IMR-90 (cell line): ENCODE results near the gene TBCE. TPM values are rescaled to one million over a fixed set of nuclear protein-coding genes. Genes with fewer than 3 reads are reported as not detected.
A peak's percentile ranks its signal among the peaks of the same experiment; 100 is the strongest.

ENCODE experiments used
- ATAC-seq: fragments of 200-7000 bp; cut with Tn5 transposase; 2 replicates; pipeline ENCODE4 v1.9.1; 2020; ENCODE audit warnings: low read depth, mild to moderate bottlenecking, moderate library complexity
- BruUV-seq: library from RNA; stranded (reverse); fragments of 400-500 nt; replicated peaks from 2 replicates; lab custom pipeline; 2021; lab: Mats Ljungman, UMichigan
- CTCF ChIA-PET: fragments of 300-600 bp; formaldehyde crosslinking; extraction: SDS; loops from one replicate; lab custom pipeline; 2021; ENCODE audit warnings: antibody characterized with exemption; lab: Yijun Ruan, JAX
- POLR2A ChIA-PET: fragments of 300-600 bp; sonication (Branson Sonifier 250); formaldehyde crosslinking; loops from one replicate; lab custom pipeline; 2022; ENCODE audit warnings: antibody characterized with exemption; ENCODE audit not compliant: unreplicated experiment; lab: Charles Lee
- DNase-seq: peaks from one replicate; pipeline ENCODE4 v3.0.0; 2013
- H2AFZ ChIP-seq: replicated peaks from 2 replicates; pipeline ENCODE3; 2013; ENCODE audit warnings: low read length, mild to moderate bottlenecking; ENCODE audit not compliant: poor library complexity
- H2AK5ac ChIP-seq: 2 replicates; pipeline ENCODE4 v1.6.1; 2013; ENCODE audit warnings: low read depth, low read length, inconsistent platforms
- H2AK9ac ChIP-seq: replicated peaks from 2 replicates; pipeline ENCODE3; 2013; ENCODE audit warnings: mild to moderate bottlenecking, low read depth, low read length, moderate library complexity; ENCODE audit not compliant: poor library complexity
- H2BK120ac ChIP-seq: 2 replicates; pipeline ENCODE4 v1.6.1; 2013; ENCODE audit warnings: low read depth, low read length, inconsistent platforms
- H2BK15ac ChIP-seq: 3 replicates; pipeline ENCODE4 v1.6.1; 2013; ENCODE audit warnings: low read depth, low read length, inconsistent platforms
- H2BK20ac ChIP-seq: 2 replicates; pipeline ENCODE4 v1.6.1; 2013; ENCODE audit warnings: low read depth, mild to moderate bottlenecking, inconsistent platforms, low read length, moderate library complexity
- H2BK5ac ChIP-seq: 2 replicates; pipeline ENCODE4 v1.6.1; 2013; ENCODE audit warnings: mild to moderate bottlenecking, low read depth, low read length, inconsistent platforms; ENCODE audit not compliant: poor library complexity, severe bottlenecking
- H3K14ac ChIP-seq: replicated peaks from 2 replicates; pipeline ENCODE4 v1.6.1; 2013; ENCODE audit warnings: low read depth, low read length, inconsistent platforms
- H3K18ac ChIP-seq: 2 replicates; pipeline ENCODE4 v1.6.1; 2013; ENCODE audit warnings: low read depth, low read length, control low read depth
- H3K23ac ChIP-seq: 2 replicates; pipeline ENCODE4 v1.6.1; 2013; ENCODE audit warnings: low read depth, low read length, inconsistent platforms
- H3K27ac ChIP-seq: 2 replicates; pipeline ENCODE4 v1.5.1; 2013; ENCODE audit warnings: mild to moderate bottlenecking, control low read depth, low read length; ENCODE audit not compliant: insufficient read depth
- H3K27me3 ChIP-seq: 2 replicates; pipeline ENCODE4 v1.6.1; 2013; ENCODE audit warnings: low read length; ENCODE audit not compliant: control insufficient read depth, insufficient read depth
- H3K36me3 ChIP-seq: 2 replicates; pipeline ENCODE4 v1.6.1; 2013; ENCODE audit warnings: low read length, mixed read lengths; ENCODE audit not compliant: control insufficient read depth, insufficient read depth
- H3K4ac ChIP-seq: 2 replicates; pipeline ENCODE4 v1.6.1; 2013; ENCODE audit warnings: low read depth, low read length, inconsistent platforms
- H3K4me1 ChIP-seq: 2 replicates; pipeline ENCODE4 v1.6.1; 2013; ENCODE audit warnings: low read length, mixed read lengths; ENCODE audit not compliant: control insufficient read depth, insufficient read depth
- H3K4me2 ChIP-seq: 2 replicates; pipeline ENCODE4 v1.6.1; 2013; ENCODE audit warnings: low read depth, mild to moderate bottlenecking, control low read depth, low read length, moderate library complexity
- H3K4me3 ChIP-seq: 2 replicates; pipeline ENCODE4 v1.5.1; 2013; ENCODE audit warnings: low read depth, mild to moderate bottlenecking, control low read depth, low read length, moderate library complexity; ENCODE audit not compliant: insufficient read depth
- H3K56ac ChIP-seq: 2 replicates; pipeline ENCODE4 v1.6.1; 2013; ENCODE audit warnings: low read length, inconsistent platforms; ENCODE audit not compliant: insufficient read depth; ENCODE audit errors: extremely low read depth
- H3K79me1 ChIP-seq, 2 experiments: 2 replicates each; pipeline ENCODE4 v1.6.1; 2013; ENCODE audit warnings: low read length in 2 of 2, inconsistent platforms in 1 of 2, low read depth in 1 of 2
- H3K9ac ChIP-seq: 2 replicates; pipeline ENCODE4 v1.6.1; 2013; ENCODE audit warnings: low read depth, low read length, control low read depth
- H3K9me1 ChIP-seq: 2 replicates; pipeline ENCODE4 v1.6.1; 2013; ENCODE audit warnings: low read length, inconsistent platforms; ENCODE audit not compliant: insufficient read depth
- H3K9me3 ChIP-seq: 2 replicates; pipeline ENCODE4 v1.6.1; 2013; ENCODE audit warnings: low read length; ENCODE audit not compliant: control insufficient read depth, insufficient read depth
- H4K20me1 ChIP-seq: 2 replicates; pipeline ENCODE4 v1.6.1; 2013; ENCODE audit warnings: low read length, inconsistent platforms; ENCODE audit not compliant: insufficient read depth
- H4K5ac ChIP-seq: 2 replicates; pipeline ENCODE4 v1.6.1; 2013; ENCODE audit warnings: mild to moderate bottlenecking, low read depth, low read length, control low read depth
- H4K8ac ChIP-seq, 2 experiments: 2 replicates each; pipeline ENCODE4 v1.6.1; 2013; ENCODE audit warnings: low read depth in 2 of 2, low read length in 2 of 2, control low read depth in 1 of 2, inconsistent platforms in 1 of 2
- H4K91ac ChIP-seq: 2 replicates; pipeline ENCODE4 v1.6.1; 2013; ENCODE audit warnings: low read depth, low read length, inconsistent platforms; ENCODE audit not compliant: insufficient read depth
- CTCF ChIP-seq: conservative IDR thresholded peaks from 2 replicates; pipeline ENCODE4 v1.5.1; 2012; ENCODE audit warnings: mild to moderate bottlenecking, low read depth, low read length, improper control_type of control experiment
- ELK1 ChIP-seq: fragments of 150-350 bp; IDR thresholded peaks from 2 replicates; pipeline ENCODE4 v1.6.1; 2016; ENCODE audit warnings: low read depth, mild to moderate bottlenecking, low read length, moderate library complexity, borderline replicate concordance
- MAFK ChIP-seq: IDR thresholded peaks from 2 replicates; pipeline ENCODE4 v1.6.1; 2012; ENCODE audit warnings: low read depth, low read length, improper control_type of control experiment
- MAZ ChIP-seq: IDR thresholded peaks from 2 replicates; pipeline ENCODE4 v1.6.1; 2012; ENCODE audit warnings: low read depth, mild to moderate bottlenecking, low read length, improper control_type of control experiment, moderate library complexity, borderline replicate concordance
- NFE2L2 ChIP-seq: fragments of 150-350 bp; IDR thresholded peaks from 2 replicates; pipeline ENCODE4 v1.6.1; 2016; ENCODE audit warnings: low read depth, mild to moderate bottlenecking, low read length
- SMC3 ChIP-seq: fragments of 150-350 bp; IDR thresholded peaks from 2 replicates; pipeline ENCODE4 v1.6.1; 2016; ENCODE audit warnings: low read depth, mild to moderate bottlenecking, antibody characterized with exemption, low read length, moderate library complexity
- WGBS, 2 experiments: methylation state at CpG; one replicate each; pipeline versions ENCODE4 v1.1.5 to v1.1.7; 2013; ENCODE audit warnings: missing lambda C conversion rate in 2 of 2; ENCODE audit not compliant: insufficient read length in 1 of 2; ENCODE audit errors: extremely low coverage in 2 of 2; 5-methylcytosine and 5-hydroxymethylcytosine counted together
- dilution Hi-C: fragments of 300-500 bp; cut with HindIII; formaldehyde crosslinking; loops from one replicate; pipeline ENCODE4 v1.14.3; 2018; ENCODE audit warnings: low sequenced_read_pairs; ENCODE audit not compliant: unreplicated experiment
- in situ Hi-C: fragments of 300-500 bp; cut with MboI; formaldehyde crosslinking; loops from 3 replicates; pipeline ENCODE4 v1.14.3; 2019; ENCODE audit warnings: low sequenced_read_pairs, inconsistent platforms, mixed read lengths
- intact Hi-C: fragments of 100-400 bp; cut with micrococcal nuclease; formaldehyde crosslinking; loops from 2 replicates; pipeline ENCODE4 v1.10.0; 2022
- polyA plus RNA-seq, 3 experiments: library from polyadenylated mRNA; depleted of rRNA; stranded (reverse); fragments of >200 nt; gene quantifications; 2 replicates each; pipeline ENCODE4 v1.2.3, GENCODE V29; 2012; ENCODE audit warnings: low replicate concordance in 1 of 3
- total RNA-seq: library from RNA; depleted of rRNA; stranded (reverse); fragments of >200 nt; gene quantifications from 2 replicates; pipeline ENCODE4 v1.2.3, GENCODE V29; 2012

The TBCE gene
- total and polyA plus RNA-seq, 2 of the 4 experiments (the other 2 are of a cell fraction): 25.3 to 26.7 TPM

GRCh38 chr1:235450433-235450832 lies 83.2 kb downstream of the TBCE start (continued):
- no peak for TF ChIP-seq CTCF
- TF ChIP-seq SMC3: no peak

- no peak overlapping the region for H2BK15ac ChIP-seq
- no peak overlapping the region for H3K14ac ChIP-seq
- DNase-seq: no peak
- no peak overlapping the region for H2BK20ac ChIP-seq
- no peak overlapping the region for H3K56ac ChIP-seq
- no peaks in the 10 kb centered on the region for H3K9me1 ChIP-seq
- no peak overlapping the region for H4K91ac ChIP-seq
- H2AK9ac ChIP-seq: no peak overlapping the region
- ATAC-seq: peak; percentile 48
- no peaks in the 10 kb centered on the region for H3K27me3 ChIP-seq
- H4K8ac ChIP-seq: no peak overlapping the region
- H2BK120ac ChIP-seq: no peak overlapping the region
- H2AFZ ChIP-seq: no peak overlapping the region
- no TSS peak for BruUV-seq
- H3K79me1 ChIP-seq: peaks cover 3 to 4% of the 10 kb centered on the region in 2 experiments; a peak in 1 of 4 replicates
- H4K20me1 ChIP-seq: 0 out of 2 replicates have a peak, but pooled peaks cover 3% of the 10 kb centered on the region
- no peak overlapping the region for H3K4me3 ChIP-seq
- H3K23ac ChIP-seq: no peak overlapping the region
- H2AK5ac ChIP-seq: no peak overlapping the region
- H3K9me3 ChIP-seq: no peaks in the 10 kb centered on the region
- dilution Hi-C loops (no loop called here), in situ Hi-C loops (no loop called here), intact Hi-C loops (no loop called here)
- H3K4ac ChIP-seq: no peak overlapping the region
- H4K5ac ChIP-seq: no peak overlapping the region
- no peak overlapping the region for H2BK5ac ChIP-seq
- 0 out of 2 replicates have a peak, but pooled peaks cover 2% of the 10 kb centered on the region for H3K4me1 ChIP-seq
- POLR2A ChIA-PET: no interaction called here
- TF ChIP-seq MAFK (peak; percentile 65), CTCF (no peak), NFE2L2 (no peak), ELK1 (no peak), MAZ (no peak)
- no peak overlapping the region for H3K9ac ChIP-seq
- no CpG with 5 or more reads among the region's 2 CpGs for WGBS, 2 experiments
- no peak overlapping the region for H3K4me2 ChIP-seq
- H3K27ac ChIP-seq: no peak overlapping the region
- H3K36me3 ChIP-seq: peaks cover 30% of the 10 kb centered on the region
- no peak overlapping the region for H3K18ac ChIP-seq
- CTCF ChIA-PET: no interaction called here
These were observed 83.8 kb downstream of the TBCE start for GRCh38 chr1:235450886-235451483.
